A549 treated with AZD9567 at 1 μM for 4 hours (cell line): Measurements from ENCODE around the gene ZNF597. TPM values are rescaled to one million over a fixed set of nuclear protein-coding genes. Genes with fewer than 3 reads are reported as not detected.

Experiments used
- total RNA-seq: library from RNA; stranded (reverse); fragments of 200-300 nt; extraction: Qiagen RNA extraction; gene quantifications from 5 replicates; pipeline ENCODE4 v1.2.3, GENCODE V29; 2022; ENCODE audit not compliant: insufficient read depth

ZNF597 gene
- 0.45 to 1.2 TPM (median 1.0 TPM) in 5 replicates for total RNA-seq

DNA sequence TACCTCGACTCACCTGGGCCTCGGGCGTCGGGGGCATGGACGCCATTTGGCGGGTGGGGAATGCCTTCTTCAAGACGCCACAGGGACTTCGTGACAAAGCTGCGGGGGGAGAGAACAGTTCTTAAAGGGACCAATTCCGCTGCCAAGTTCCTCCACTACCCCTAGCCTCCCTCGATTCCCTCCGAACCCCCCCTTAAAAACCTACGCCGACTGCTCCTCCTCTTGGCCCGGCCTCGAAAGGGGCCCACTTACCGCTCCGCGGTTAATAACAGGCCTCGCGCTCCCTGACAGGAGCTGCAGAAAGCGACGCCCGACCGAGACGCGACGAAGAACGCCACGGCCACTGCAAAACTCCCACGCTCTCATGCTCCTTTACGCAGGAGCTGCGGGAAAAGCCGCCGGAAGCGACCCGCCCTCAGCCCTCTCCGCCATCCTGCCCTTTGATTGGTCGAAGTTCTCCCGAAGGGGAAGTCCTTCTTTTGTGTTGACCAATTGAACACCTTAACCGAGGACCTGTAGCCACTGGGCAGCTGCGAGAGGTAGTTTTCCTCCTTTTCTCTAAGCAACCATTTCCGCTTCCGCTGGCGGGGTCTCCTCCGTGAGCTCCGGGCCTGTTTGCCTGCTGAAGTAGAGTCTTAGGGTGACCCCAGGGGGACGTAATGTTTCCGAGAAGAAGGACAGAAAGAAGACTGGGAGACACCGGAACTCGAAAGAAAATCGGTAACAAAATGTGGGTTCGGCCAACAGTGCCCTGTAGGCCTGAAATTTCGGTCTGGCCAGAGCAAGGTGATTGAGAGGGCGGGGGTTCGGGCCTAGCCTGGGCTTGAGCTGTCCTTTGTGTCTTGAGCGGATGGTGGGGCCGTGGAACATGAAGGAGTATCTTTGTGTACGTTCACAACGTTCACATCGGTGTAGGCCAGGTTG lies at the start of gene ZNF597, which contains the start of gene NAA60:
Gene ZNF597 (minus strand): TSS at position 397 of the 924 bp plus-strand sequence. CDS start 351 bp downstream, at position 46.
Gene NAA60 (plus strand): TSS at position 573 of the 924 bp plus-strand sequence. CDS start 32,548 bp downstream, outside the sequence.

GRCh38 chr16:3400779-3401688 lies 42.3 kb downstream of the ZNF597 start, which contains the start of the genes ZNF174 and ZSCAN32:
Gene ZNF174 (plus strand): TSS chr16:3401215. CDS start chr16:3402005, 790 bp downstream.
Gene ZSCAN32 (minus strand): TSS chr16:3401004. CDS start chr16:3397557, 3,447 bp downstream.

Other genes starting within 250 kb of the ZNF597 start
- 7.8 to 9.3 TPM (median 8.4 TPM) in 5 replicates for gene ZNF200, start 208.3 kb downstream of the ZNF597 start, total RNA-seq
- not detected in 5 replicates for gene MEFV, start 186.9 kb downstream of the ZNF597 start, total RNA-seq
- 33.5 to 39.6 TPM (median 36.7 TPM) in 5 replicates for gene ZNF263, start 160.0 kb downstream of the ZNF597 start, total RNA-seq
- gene TIGD7, start 138.1 kb downstream of the ZNF597 start, total RNA-seq, result 0.87 to 2.1 TPM (median 1.2 TPM) in 5 replicates
- 10.6 to 20.8 TPM (median 11.2 TPM) in 5 replicates for gene ZNF75A, start 138.0 kb downstream of the ZNF597 start, total RNA-seq
- not detected in 5 replicates for gene OR2C1, start 87.6 kb downstream of the ZNF597 start, total RNA-seq
- gene ZSCAN32, start 42.5 kb downstream of the ZNF597 start, total RNA-seq, result 13.7 to 19.9 TPM (median 17.8 TPM) in 5 replicates
- 7.7 to 13.7 TPM (median 13.0 TPM) in 5 replicates for gene ZNF174, start 42.3 kb downstream of the ZNF597 start, total RNA-seq
- gene NAA60, start 176 bp upstream of the ZNF597 start, total RNA-seq, result 48.4 to 51.9 TPM (median 50.8 TPM) in 5 replicates
- not detected in 5 replicates for gene C16orf90, start 52.0 kb upstream of the ZNF597 start, total RNA-seq
- gene CLUAP1, start 57.5 kb upstream of the ZNF597 start, total RNA-seq, result 19.3 to 22.3 TPM (median 20.9 TPM) in 5 replicates
- 0.01 to 0.10 TPM (median 0.03 TPM) in 4 of 5 replicates, not detected in the other for gene NLRC3, start 133.9 kb upstream of the ZNF597 start, total RNA-seq
- gene SLX4, start 168.1 kb upstream of the ZNF597 start, total RNA-seq, result 1.8 to 5.5 TPM (median 5.2 TPM) in 5 replicates
- 0.88 to 4.5 TPM (median 4.5 TPM) in 5 replicates for gene DNASE1, start 211.2 kb upstream of the ZNF597 start, total RNA-seq